GM23338 (cell line): Measurements from ENCODE around the gene PDE4B. TPM values are rescaled to one million over a fixed set of nuclear protein-coding genes. Genes with fewer than 3 reads are reported as not detected.

Experiments
- ATAC-seq: fragments of 200-7000 bp; cut with Tn5 transposase; 3 replicates; pipeline ENCODE4 v1.9.1; 2020
- DNase-seq: peaks from one replicate; pipeline ENCODE4 v3.0.0-alpha.2; 2015; ENCODE audit warnings: low spot score
- H2AFZ ChIP-seq: fragments of 200-600 bp; sonication (generic); 2 replicates; pipeline ENCODE4 v1.8.0; 2016; ENCODE audit warnings: antibody characterized with exemption, mild to moderate bottlenecking, moderate library complexity
- H3F3A ChIP-seq: fragments of 200-600 bp; sonication (generic); replicated peaks from 2 replicates; pipeline ENCODE4 v1.8.0; 2017; ENCODE audit warnings: antibody characterized with exemption, mixed run types, low read depth
- H3K27ac ChIP-seq: fragments of 200-600 bp; sonication (generic); 2 replicates; pipeline ENCODE4 v1.6.1; 2016; ENCODE audit warnings: low read depth
- H3K27me3 ChIP-seq: fragments of 200-600 bp; sonication (generic); 2 replicates; pipeline ENCODE4 v1.8.0; 2016; ENCODE audit warnings: mild to moderate bottlenecking, mixed run types, moderate library complexity; ENCODE audit not compliant: insufficient read depth
- H3K36me3 ChIP-seq: fragments of 200-600 bp; sonication (generic); 2 replicates; pipeline ENCODE4 v1.8.0; 2016; ENCODE audit warnings: mild to moderate bottlenecking; ENCODE audit not compliant: insufficient read depth
- H3K4me1 ChIP-seq: fragments of 200-600 bp; sonication (generic); 2 replicates; pipeline ENCODE4 v1.8.0; 2016; ENCODE audit warnings: mild to moderate bottlenecking, moderate library complexity; ENCODE audit not compliant: insufficient read depth
- H3K4me2 ChIP-seq: fragments of 200-600 bp; sonication (generic); 2 replicates; pipeline ENCODE4 v1.7.1; 2017; ENCODE audit warnings: mixed run types
- H3K4me3 ChIP-seq: fragments of 200-600 bp; sonication (generic); 2 replicates; pipeline ENCODE4 v1.6.1; 2016; ENCODE audit warnings: mixed run types
- H3K79me2 ChIP-seq: fragments of 200-600 bp; sonication (generic); replicated peaks from 2 replicates; pipeline ENCODE4 v1.8.0; 2017; ENCODE audit warnings: mild to moderate bottlenecking; ENCODE audit not compliant: insufficient read depth
- H3K9me2 ChIP-seq: fragments of 200-600 bp; sonication (generic); 2 replicates; pipeline ENCODE4 v1.8.0; 2017; ENCODE audit not compliant: insufficient read depth
- H4K20me1 ChIP-seq: fragments of 200-600 bp; sonication (generic); replicated peaks from 2 replicates; pipeline ENCODE4 v1.8.0; 2017; ENCODE audit warnings: mild to moderate bottlenecking; ENCODE audit not compliant: insufficient read depth
- H3K27ac Mint-ChIP-seq: 2 replicates; pipeline ENCODE4 v1.8.0; 2020; ENCODE audit warnings: inconsistent platforms, mild to moderate bottlenecking, moderate library complexity, mixed read lengths
- H3K27me3 Mint-ChIP-seq: 3 replicates; pipeline ENCODE4 v1.8.0; 2022; ENCODE audit warnings: low read depth, mild to moderate bottlenecking, moderate library complexity, mixed read lengths, inconsistent platforms; ENCODE audit not compliant: insufficient read depth, poor library complexity
- H3K36me3 Mint-ChIP-seq: 3 replicates; pipeline ENCODE4 v1.8.0; 2021; ENCODE audit warnings: low read depth, mild to moderate bottlenecking, inconsistent platforms, moderate library complexity, mixed read lengths
- H3K4me1 Mint-ChIP-seq: 3 replicates; pipeline ENCODE4 v1.8.0; 2020; ENCODE audit warnings: mild to moderate bottlenecking, inconsistent platforms, mixed read lengths
- H3K4me3 Mint-ChIP-seq: 3 replicates; pipeline ENCODE4 v1.8.0; 2021; ENCODE audit warnings: moderate library complexity, mild to moderate bottlenecking, inconsistent platforms, mixed read lengths
- H3K9me3 Mint-ChIP-seq: 3 replicates; pipeline ENCODE4 v1.8.0; 2020; ENCODE audit warnings: moderate library complexity, mild to moderate bottlenecking, inconsistent platforms, mixed read lengths
- CREB1 ChIP-seq: fragments of 250-450 bp; sonication (Bioruptor Pico); IDR thresholded peaks from 2 replicates; pipeline ENCODE4 v1.5.0; 2020; ENCODE audit warnings: low read depth, mild to moderate bottlenecking, moderate library complexity
- ETS1 ChIP-seq: IDR thresholded peaks from 2 replicates; pipeline ENCODE4 v1.6.1; 2016; ENCODE audit warnings: antibody characterized with exemption
- EZH2 ChIP-seq: fragments of 200-600 bp; sonication (generic); IDR thresholded peaks from one replicate; pipeline ENCODE4 v1.8.0; 2017; ENCODE audit warnings: antibody characterized with exemption, mild to moderate bottlenecking, low read depth; ENCODE audit not compliant: unreplicated experiment
- EZH2phosphoT487 ChIP-seq: fragments of 200-600 bp; sonication (generic); IDR thresholded peaks from one replicate; pipeline ENCODE4 v1.8.1; 2018; ENCODE audit warnings: antibody characterized with exemption; ENCODE audit not compliant: unreplicated experiment
- JUNB ChIP-seq: IDR thresholded peaks from one replicate; pipeline ENCODE4 v1.6.1; 2016; ENCODE audit warnings: antibody characterized with exemption; ENCODE audit not compliant: unreplicated experiment
- NANOG ChIP-seq: IDR thresholded peaks from 2 replicates; pipeline ENCODE4 v1.6.1; 2016; ENCODE audit warnings: antibody characterized with exemption, borderline replicate concordance
- POLR2AphosphoS5 ChIP-seq: IDR thresholded peaks from 2 replicates; pipeline ENCODE4 v1.6.1; 2016; ENCODE audit warnings: antibody characterized with exemption, low read depth
- REST ChIP-seq: IDR thresholded peaks from one replicate; pipeline ENCODE4 v1.6.1; 2018; ENCODE audit warnings: antibody characterized with exemption; ENCODE audit not compliant: unreplicated experiment
- STAT1 ChIP-seq: IDR thresholded peaks from one replicate; pipeline ENCODE4 v1.6.1; 2016; ENCODE audit warnings: antibody characterized with exemption; ENCODE audit not compliant: unreplicated experiment
- ZNF114 ChIP-seq: fragments of 250-450 bp; sonication (Bioruptor Pico); IDR thresholded peaks from 2 replicates; pipeline ENCODE4 v1.5.0; 2020; ENCODE audit warnings: mild to moderate bottlenecking, moderate library complexity
- ZNF331 ChIP-seq: fragments of 250-450 bp; sonication (Bioruptor Pico); IDR thresholded peaks from 2 replicates; pipeline ENCODE4 v1.5.0; 2020; ENCODE audit warnings: low read depth, mild to moderate bottlenecking, moderate library complexity
- polyA plus RNA-seq: library from polyadenylated mRNA; unstranded; fragments of >200 nt; fragmentation: Nextera tagmentation; extraction: Ambion mirVana; gene quantifications from 2 replicates; pipeline ENCODE4 v1.2.1, GENCODE V29; 2016
- total RNA-seq: library from RNA; depleted of rRNA; stranded (reverse); fragments of >200 nt; shearing (Covaris generic); gene quantifications from 2 replicates; pipeline ENCODE4 v1.2.3, GENCODE V29; 2014
- TF ChIP-seq, protein P1 (sequence below), 2 experiments: fragments of 200-600 bp in 1 of 2; sonication (generic) in 1 of 2; conservative IDR thresholded peaks; 2 replicates each; pipeline versions ENCODE4 v1.5.1 to v1.6.1; 2016 to 2017; ENCODE audit warnings: antibody characterized with exemption in 2 of 2, low read depth in 2 of 2, mild to moderate bottlenecking in 2 of 2, moderate library complexity in 1 of 2
- TF ChIP-seq, protein P2 (sequence below): fragments of 250-450 bp; sonication (Bioruptor Pico); IDR thresholded peaks from 2 replicates; pipeline ENCODE4 v1.5.0; 2020; ENCODE audit warnings: mild to moderate bottlenecking, moderate library complexity

Gene PDE4B
- total and polyA plus RNA-seq, 2 experiments from 2014 or later = 14.0 to 25.6 TPM

DNA sequence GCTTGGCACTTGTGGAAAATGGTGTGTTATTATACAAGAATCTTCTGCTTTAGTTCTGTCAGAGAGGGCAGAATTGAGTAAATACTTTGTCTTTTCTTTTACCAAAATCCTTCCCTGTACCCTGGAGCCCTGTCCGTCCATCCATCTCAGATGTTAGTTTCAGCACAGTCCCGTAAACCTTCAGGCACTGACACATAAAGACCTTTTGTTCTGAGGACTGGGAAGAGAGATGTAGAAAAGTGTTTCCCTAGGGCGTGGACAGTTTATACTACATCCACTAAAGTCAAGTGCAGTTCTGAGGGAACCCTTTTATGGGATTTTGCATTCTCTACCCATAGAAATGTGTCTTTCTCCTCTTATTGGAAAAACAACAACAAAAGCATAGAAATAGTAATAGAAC is 162.4 kb downstream of the PDE4B start:
- no peaks in the 10 kb centered on the region for H3K9me3 Mint-ChIP-seq
- Histone ChIP-seq H3K4me1 (no peaks in the 10 kb centered on the region), H3K4me2 (no peak overlapping the region), H3K36me3 (no peaks in the 10 kb centered on the region), H3K79me2 (no peaks in the 10 kb centered on the region), H3K27ac (no peak overlapping the region), H3K27me3 (no peaks in the 10 kb centered on the region), H3K9me2 (no peaks in the 10 kb centered on the region), H3F3A (no peaks in the 10 kb centered on the region), H4K20me1 (no peaks in the 10 kb centered on the region), H2AFZ (no peak overlapping the region), H3K4me3 (no peak overlapping the region)
- H3K36me3 Mint-ChIP-seq = no peaks in the 10 kb centered on the region
- no peaks in the 10 kb centered on the region for H3K4me1 Mint-ChIP-seq
- no peak for DNase-seq
- no peak overlapping the region for H3K4me3 Mint-ChIP-seq
- TF ChIP-seq ETS1 (no peak), ZNF331 (CRISPR knock-in tag) (no peak), REST (no peak), NANOG (no peak), EZH2phosphoT487 (no peak), JUNB (no peak), ZNF114 (CRISPR knock-in tag) (no peak), CREB1 (CRISPR knock-in tag) (no peak), STAT1 (no peak), EZH2 (no peak), POLR2AphosphoS5 (no peak)
- TF ChIP-seq, protein P1, sequence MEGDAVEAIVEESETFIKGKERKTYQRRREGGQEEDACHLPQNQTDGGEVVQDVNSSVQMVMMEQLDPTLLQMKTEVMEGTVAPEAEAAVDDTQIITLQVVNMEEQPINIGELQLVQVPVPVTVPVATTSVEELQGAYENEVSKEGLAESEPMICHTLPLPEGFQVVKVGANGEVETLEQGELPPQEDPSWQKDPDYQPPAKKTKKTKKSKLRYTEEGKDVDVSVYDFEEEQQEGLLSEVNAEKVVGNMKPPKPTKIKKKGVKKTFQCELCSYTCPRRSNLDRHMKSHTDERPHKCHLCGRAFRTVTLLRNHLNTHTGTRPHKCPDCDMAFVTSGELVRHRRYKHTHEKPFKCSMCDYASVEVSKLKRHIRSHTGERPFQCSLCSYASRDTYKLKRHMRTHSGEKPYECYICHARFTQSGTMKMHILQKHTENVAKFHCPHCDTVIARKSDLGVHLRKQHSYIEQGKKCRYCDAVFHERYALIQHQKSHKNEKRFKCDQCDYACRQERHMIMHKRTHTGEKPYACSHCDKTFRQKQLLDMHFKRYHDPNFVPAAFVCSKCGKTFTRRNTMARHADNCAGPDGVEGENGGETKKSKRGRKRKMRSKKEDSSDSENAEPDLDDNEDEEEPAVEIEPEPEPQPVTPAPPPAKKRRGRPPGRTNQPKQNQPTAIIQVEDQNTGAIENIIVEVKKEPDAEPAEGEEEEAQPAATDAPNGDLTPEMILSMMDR (conservative IDR thresholded peaks at IDR 0.05; ENCODE audit: low read depth in 2 of 2) = no peak
- TF ChIP-seq, protein P2, sequence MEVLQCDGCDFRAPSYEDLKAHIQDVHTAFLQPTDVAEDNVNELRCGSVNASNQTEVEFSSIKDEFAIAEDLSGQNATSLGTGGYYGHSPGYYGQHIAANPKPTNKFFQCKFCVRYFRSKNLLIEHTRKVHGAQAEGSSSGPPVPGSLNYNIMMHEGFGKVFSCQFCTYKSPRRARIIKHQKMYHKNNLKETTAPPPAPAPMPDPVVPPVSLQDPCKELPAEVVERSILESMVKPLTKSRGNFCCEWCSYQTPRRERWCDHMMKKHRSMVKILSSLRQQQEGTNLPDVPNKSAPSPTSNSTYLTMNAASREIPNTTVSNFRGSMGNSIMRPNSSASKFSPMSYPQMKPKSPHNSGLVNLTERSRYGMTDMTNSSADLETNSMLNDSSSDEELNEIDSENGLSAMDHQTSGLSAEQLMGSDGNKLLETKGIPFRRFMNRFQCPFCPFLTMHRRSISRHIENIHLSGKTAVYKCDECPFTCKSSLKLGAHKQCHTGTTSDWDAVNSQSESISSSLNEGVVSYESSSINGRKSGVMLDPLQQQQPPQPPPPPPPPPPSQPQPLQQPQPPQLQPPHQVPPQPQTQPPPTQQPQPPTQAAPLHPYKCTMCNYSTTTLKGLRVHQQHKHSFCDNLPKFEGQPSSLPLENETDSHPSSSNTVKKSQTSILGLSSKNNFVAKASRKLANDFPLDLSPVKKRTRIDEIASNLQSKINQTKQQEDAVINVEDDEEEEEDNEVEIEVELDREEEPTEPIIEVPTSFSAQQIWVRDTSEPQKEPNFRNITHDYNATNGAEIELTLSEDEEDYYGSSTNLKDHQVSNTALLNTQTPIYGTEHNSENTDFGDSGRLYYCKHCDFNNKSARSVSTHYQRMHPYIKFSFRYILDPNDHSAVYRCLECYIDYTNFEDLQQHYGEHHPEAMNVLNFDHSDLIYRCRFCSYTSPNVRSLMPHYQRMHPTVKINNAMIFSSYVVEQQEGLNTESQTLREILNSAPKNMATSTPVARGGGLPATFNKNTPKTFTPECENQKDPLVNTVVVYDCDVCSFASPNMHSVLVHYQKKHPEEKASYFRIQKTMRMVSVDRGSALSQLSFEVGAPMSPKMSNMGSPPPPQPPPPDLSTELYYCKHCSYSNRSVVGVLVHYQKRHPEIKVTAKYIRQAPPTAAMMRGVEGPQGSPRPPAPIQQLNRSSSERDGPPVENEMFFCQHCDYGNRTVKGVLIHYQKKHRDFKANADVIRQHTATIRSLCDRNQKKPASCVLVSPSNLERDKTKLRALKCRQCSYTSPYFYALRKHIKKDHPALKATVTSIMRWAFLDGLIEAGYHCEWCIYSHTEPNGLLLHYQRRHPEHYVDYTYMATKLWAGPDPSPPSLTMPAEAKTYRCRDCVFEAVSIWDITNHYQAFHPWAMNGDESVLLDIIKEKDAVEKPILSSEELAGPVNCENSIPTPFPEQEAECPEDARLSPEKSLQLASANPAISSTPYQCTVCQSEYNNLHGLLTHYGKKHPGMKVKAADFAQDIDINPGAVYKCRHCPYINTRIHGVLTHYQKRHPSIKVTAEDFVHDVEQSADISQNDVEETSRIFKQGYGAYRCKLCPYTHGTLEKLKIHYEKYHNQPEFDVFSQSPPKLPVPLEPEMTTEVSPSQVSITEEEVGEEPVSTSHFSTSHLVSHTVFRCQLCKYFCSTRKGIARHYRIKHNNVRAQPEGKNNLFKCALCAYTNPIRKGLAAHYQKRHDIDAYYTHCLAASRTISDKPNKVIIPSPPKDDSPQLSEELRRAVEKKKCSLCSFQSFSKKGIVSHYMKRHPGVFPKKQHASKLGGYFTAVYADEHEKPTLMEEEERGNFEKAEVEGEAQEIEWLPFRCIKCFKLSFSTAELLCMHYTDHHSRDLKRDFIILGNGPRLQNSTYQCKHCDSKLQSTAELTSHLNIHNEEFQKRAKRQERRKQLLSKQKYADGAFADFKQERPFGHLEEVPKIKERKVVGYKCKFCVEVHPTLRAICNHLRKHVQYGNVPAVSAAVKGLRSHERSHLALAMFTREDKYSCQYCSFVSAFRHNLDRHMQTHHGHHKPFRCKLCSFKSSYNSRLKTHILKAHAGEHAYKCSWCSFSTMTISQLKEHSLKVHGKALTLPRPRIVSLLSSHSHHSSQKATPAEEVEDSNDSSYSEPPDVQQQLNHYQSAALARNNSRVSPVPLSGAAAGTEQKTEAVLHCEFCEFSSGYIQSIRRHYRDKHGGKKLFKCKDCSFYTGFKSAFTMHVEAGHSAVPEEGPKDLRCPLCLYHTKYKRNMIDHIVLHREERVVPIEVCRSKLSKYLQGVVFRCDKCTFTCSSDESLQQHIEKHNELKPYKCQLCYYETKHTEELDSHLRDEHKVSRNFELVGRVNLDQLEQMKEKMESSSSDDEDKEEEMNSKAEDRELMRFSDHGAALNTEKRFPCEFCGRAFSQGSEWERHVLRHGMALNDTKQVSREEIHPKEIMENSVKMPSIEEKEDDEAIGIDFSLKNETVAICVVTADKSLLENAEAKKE = no peak
- no peaks in the 10 kb centered on the region for H3K27me3 Mint-ChIP-seq
- ATAC-seq = no peak
- H3K27ac Mint-ChIP-seq = no peak overlapping the region
